ENCODE data around the gene GLIS1. TPM values are rescaled to one million over a fixed set of nuclear protein-coding genes. Genes with fewer than 3 reads are reported as not detected.

GLIS1 gene
- total RNA-seq, 1 donor from 2014 or later = 0.16 TPM

DNA sequence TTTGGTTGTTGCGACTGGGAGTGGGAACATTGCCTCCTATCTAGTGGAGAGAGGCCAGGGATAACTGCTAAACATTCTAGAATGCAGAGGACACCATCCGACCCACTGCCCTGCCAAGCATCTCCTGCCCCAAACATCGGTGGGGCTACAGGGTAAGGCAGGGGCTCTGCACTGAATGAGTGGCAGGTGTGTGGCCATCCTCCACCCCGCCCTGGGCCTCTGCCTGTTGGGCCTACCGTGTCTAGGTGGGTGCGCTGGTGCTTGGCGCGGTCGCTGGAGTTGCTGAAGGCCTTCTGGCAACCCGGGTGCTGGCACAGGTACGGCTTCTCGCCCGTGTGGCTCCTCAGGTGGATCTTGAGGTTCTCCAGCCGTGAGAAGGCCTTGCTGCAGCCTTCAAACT, 209.4 kb downstream of the GLIS1 start:
- Histone ChIP-seq H3K36me3 (no peaks in the 10 kb centered on the region), H3K4me3 (no peak overlapping the region), H3K27ac (replicated peaks) (no peak overlapping the region), H3K4me1 (peaks cover 25% of the 10 kb centered on the region), H3K27me3 (ENCODE audit: low read depth) (peaks cover 65% of the 10 kb centered on the region), H3K9me3 (replicated peaks) (no peaks in the 10 kb centered on the region)
- DNase-seq = no peak
- intact Hi-C loops (cut with micrococcal nuclease) = no loop called here
- TF ChIP-seq, protein P1, sequence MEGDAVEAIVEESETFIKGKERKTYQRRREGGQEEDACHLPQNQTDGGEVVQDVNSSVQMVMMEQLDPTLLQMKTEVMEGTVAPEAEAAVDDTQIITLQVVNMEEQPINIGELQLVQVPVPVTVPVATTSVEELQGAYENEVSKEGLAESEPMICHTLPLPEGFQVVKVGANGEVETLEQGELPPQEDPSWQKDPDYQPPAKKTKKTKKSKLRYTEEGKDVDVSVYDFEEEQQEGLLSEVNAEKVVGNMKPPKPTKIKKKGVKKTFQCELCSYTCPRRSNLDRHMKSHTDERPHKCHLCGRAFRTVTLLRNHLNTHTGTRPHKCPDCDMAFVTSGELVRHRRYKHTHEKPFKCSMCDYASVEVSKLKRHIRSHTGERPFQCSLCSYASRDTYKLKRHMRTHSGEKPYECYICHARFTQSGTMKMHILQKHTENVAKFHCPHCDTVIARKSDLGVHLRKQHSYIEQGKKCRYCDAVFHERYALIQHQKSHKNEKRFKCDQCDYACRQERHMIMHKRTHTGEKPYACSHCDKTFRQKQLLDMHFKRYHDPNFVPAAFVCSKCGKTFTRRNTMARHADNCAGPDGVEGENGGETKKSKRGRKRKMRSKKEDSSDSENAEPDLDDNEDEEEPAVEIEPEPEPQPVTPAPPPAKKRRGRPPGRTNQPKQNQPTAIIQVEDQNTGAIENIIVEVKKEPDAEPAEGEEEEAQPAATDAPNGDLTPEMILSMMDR (IDR thresholded peaks at IDR 0.05; ENCODE audit: borderline replicate concordance) = no peak

DNA sequence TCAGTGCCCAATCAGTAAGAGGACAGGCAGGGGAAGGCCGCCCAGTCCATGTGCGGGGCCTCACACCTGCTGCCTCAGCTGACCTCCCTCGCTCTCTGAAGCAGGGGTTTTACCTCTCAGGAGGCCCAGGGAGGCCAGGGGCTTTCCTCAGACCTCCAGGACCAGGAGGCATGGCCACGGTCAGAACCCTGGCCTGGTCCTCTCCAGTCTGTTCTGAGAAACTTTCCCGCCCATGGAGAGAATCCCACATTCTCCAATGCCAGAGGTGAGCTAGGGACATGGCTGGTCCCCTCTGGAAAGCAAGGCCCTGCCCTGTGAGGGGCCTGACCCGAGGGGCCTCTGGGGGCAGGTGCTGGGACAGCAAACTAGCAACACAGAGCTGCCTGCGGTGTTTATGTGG, 211.6 kb downstream of the GLIS1 start:
- H3K4me1 ChIP-seq = peaks cover 25% of the 10 kb centered on the region
- no peak overlapping the region for H3K4me3 ChIP-seq
- H3K27me3 ChIP-seq (ENCODE audit: low read depth) = peaks cover 50% of the 10 kb centered on the region
- no peak overlapping the region for H3K27ac ChIP-seq (replicated peaks)
- H3K9me3 ChIP-seq (replicated peaks) = no peaks in the 10 kb centered on the region
- intact Hi-C loops (cut with micrococcal nuclease) = no loop called here
- no peaks in the 10 kb centered on the region for H3K36me3 ChIP-seq
- DNase-seq = no peak
- TF ChIP-seq, protein P1 (IDR thresholded peaks at IDR 0.05; ENCODE audit: borderline replicate concordance) = no peak

DNA sequence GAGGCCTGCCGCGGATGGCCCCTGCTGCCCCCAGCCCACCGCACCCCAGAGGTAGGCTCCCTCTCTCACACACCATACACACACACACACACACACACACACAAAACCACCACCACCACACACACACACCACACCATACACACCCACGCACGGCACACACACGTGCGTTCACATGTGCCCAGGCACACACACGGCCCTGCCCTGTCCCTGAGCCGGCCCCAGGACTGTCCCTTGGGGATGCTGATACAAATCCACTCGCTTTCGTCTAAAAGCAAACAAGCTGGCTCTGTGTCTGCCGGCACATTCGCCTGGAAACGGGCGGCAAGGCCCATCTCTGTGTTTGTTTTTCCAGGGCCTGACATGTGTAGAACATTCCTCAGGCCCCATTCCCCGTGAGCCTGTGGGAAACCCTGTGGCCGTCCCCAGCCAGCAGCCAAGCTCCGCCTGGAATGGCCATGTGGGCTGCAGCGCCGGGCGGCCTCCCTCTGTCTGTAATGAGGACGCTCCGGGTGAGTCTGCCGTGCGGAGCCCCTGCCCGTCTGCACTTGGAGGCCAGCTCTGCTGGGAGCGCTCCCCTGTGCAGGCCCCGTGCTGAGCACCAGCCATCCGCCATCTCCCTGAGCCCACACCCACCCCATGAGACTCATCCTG, 212.4 kb downstream of the GLIS1 start:
- DNase-seq = peak; percentile 58
- H3K27ac ChIP-seq (replicated peaks) = no peak overlapping the region
- intact Hi-C loops (cut with micrococcal nuclease) = no loop called here
- TF ChIP-seq, protein P1 (IDR thresholded peaks at IDR 0.05; ENCODE audit: borderline replicate concordance) = no peak
- H3K27me3 ChIP-seq (ENCODE audit: low read depth) = peaks cover 48% of the 10 kb centered on the region
- H3K36me3 ChIP-seq = no peaks in the 10 kb centered on the region
- no peak overlapping the region for H3K4me3 ChIP-seq
- H3K9me3 ChIP-seq (replicated peaks) = no peaks in the 10 kb centered on the region
- H3K4me1 ChIP-seq = peaks cover 33% of the 10 kb centered on the region

DNA sequence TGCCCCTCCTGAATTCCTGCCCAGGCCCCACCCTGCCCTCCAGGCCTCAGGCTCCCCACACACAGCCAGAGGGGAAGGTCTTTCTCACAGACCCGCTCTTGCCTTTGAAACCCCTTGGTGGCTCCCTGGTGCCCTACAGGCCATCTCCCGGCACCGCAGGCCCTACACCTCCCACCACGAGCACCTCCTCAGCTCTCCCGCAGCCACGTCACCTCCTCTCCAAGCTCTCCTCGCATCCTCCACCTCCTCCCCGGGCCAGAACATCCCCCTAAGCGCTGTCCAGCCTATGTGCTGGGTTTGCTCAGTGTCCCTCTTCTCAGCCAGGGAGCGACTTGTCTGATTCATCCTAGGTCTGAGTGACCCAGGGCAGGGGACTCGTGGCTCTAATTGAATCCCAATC, 213.4 kb downstream of the GLIS1 start:
- no peak for DNase-seq
- H3K9me3 ChIP-seq (replicated peaks) = no peaks in the 10 kb centered on the region
- intact Hi-C loops (cut with micrococcal nuclease) = no loop called here
- H3K36me3 ChIP-seq = no peaks in the 10 kb centered on the region
- peaks cover 41% of the 10 kb centered on the region for H3K27me3 ChIP-seq (ENCODE audit: low read depth)
- H3K27ac ChIP-seq (replicated peaks) = no peak overlapping the region
- H3K4me1 ChIP-seq = peaks cover 33% of the 10 kb centered on the region
- no peak overlapping the region for H3K4me3 ChIP-seq
- TF ChIP-seq, protein P1 (IDR thresholded peaks at IDR 0.05; ENCODE audit: borderline replicate concordance) = no peak

DNA sequence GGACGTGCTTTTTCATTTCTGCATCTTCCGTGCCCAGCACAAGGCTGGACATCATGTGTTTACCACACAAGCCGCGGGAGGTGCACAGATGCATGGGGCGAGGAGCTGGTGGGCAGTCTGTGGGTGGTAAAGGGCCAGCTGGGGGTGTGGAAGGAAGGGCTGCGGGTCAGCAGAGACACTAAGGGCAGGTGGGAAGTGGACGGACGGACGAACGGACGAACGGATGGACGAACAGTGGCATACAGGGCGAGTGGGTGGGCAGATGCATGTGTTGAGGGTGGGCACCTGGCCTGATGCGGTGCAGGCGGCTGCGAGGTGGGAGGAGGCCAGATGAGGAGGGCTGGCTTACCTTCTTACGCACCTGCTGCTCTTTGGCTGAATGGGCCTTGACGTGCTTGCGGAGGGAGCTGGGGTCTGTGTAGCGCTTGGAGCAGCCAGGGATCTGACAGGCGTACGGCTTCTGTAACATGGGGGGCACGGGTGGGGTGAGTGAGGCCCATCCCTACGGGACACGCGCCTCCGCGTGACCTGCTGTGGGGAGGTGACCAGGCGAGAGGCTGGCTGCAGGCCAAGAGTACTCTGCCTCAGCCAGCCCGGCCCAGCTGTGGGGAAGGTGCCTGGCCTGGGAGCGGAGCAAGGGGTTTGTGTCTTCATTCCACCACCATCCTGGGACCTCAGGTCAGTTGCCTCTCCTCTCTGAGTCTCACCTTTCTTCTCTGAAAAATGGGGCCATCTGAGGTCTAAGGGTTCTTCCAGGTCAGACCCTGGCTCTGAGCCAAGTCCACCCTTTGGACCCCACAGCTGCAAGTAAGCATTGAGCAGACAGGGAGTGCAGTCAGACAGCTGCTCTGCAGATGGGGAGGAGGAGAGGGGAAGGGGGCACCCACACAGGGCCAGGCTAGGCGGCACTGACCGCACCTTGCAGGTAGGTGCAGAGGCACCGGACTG, 214.3 kb downstream of the GLIS1 start:
- H3K36me3 ChIP-seq = no peaks in the 10 kb centered on the region
- intact Hi-C loops (cut with micrococcal nuclease) = no loop called here
- no peaks in the 10 kb centered on the region for H3K9me3 ChIP-seq (replicated peaks)
- H3K4me3 ChIP-seq = no peak overlapping the region
- no peak overlapping the region for H3K27ac ChIP-seq (replicated peaks)
- H3K4me1 ChIP-seq = peaks cover 34% of the 10 kb centered on the region
- DNase-seq = peak; percentile 64
- peaks cover 32% of the 10 kb centered on the region for H3K27me3 ChIP-seq (ENCODE audit: low read depth)
- TF ChIP-seq, protein P1 (IDR thresholded peaks at IDR 0.05; ENCODE audit: borderline replicate concordance) = no peak
